HCT116 (cell line): Measurements from ENCODE around the gene HIPK2. TPM values are rescaled to one million over a fixed set of nuclear protein-coding genes. Genes with fewer than 3 reads are reported as not detected.

Source experiments
- ATAC-seq: fragments of 200-7000 bp; cut with Tn5 transposase; 2 replicates; pipeline ENCODE4 v1.9.1; 2020; ENCODE audit warnings: mild to moderate bottlenecking, moderate library complexity
- BruUV-seq: library from RNA; stranded (reverse); fragments of 400-500 nt; replicated peaks from 2 replicates; lab custom pipeline; 2021; lab: Mats Ljungman, UMichigan
- CTCF ChIA-PET: fragments of 300-600 bp; sonication (Branson Sonifier 250); formaldehyde crosslinking; loops from one replicate; lab custom pipeline; 2021; ENCODE audit warnings: antibody characterized with exemption; lab: Charles Lee
- POLR2A ChIA-PET: fragments of 300-600, 350-600 bp; sonication (Branson Sonifier 250); formaldehyde crosslinking; loops from one replicate; lab custom pipeline; 2021; ENCODE audit warnings: antibody characterized with exemption; lab: Charles Lee
- RAD21 ChIA-PET, 2 experiments: fragments of 300-600 bp; sonication (Branson Sonifier 250); formaldehyde crosslinking; loops; one replicate each; lab custom pipeline; 2023; ENCODE audit warnings: low total read pairs in 2 of 2; ENCODE audit not compliant: uncharacterized antibody in 2 of 2, unreplicated experiment in 2 of 2, low non-redundant PET in 1 of 2; lab: Charles Lee
- DNase-seq: peaks from one replicate; pipeline ENCODE4 v3.0.0-alpha.2; 2010; ENCODE audit warnings: low read depth, low spot score
- H2AFZ ChIP-seq: fragments of 200-600 bp; shearing (Covaris generic), sonication (generic); 2 replicates; pipeline ENCODE4 v1.6.1; 2017; ENCODE audit warnings: low read depth, mixed run types, mixed read lengths, antibody characterized with exemption, low read length; ENCODE audit not compliant: poor library complexity, severe bottlenecking
- H3K27ac ChIP-seq: 2 replicates; pipeline ENCODE4 v1.5.1; 2012; ENCODE audit warnings: low read depth, low read length
- H3K27me3 ChIP-seq: fragments of 200-600 bp; sonication (generic); 2 replicates; pipeline ENCODE4 v1.6.1; 2016; ENCODE audit warnings: mixed run types, low read length, mixed read lengths; ENCODE audit not compliant: insufficient read depth
- H3K36me3 ChIP-seq, 2 experiments: fragments of 200-500 bp in 1 of 2; fragments of 200-600 bp in 1 of 2; sonication (Bioruptor generic) in 1 of 2; sonication (generic) in 1 of 2; 2 replicates each; pipeline versions ENCODE4 v1.5.1 to v1.6.1; 2014 to 2016; ENCODE audit warnings: low read length in 2 of 2, inconsistent platforms in 1 of 2, mixed read lengths in 1 of 2, mixed run types in 1 of 2; ENCODE audit not compliant: insufficient read depth in 2 of 2, control insufficient read depth in 1 of 2
- H3K4me1 ChIP-seq, 2 experiments: fragments of 200-600 bp in 1 of 2; sonication (generic) in 1 of 2; 2 replicates each; pipeline versions ENCODE4 v1.5.1 to v1.6.1; 2012 to 2017; ENCODE audit warnings: low read length in 2 of 2, inconsistent platforms in 1 of 2, mild to moderate bottlenecking in 1 of 2, mixed read lengths in 1 of 2, mixed run types in 1 of 2, moderate library complexity in 1 of 2; ENCODE audit not compliant: insufficient read depth in 2 of 2, control insufficient read depth in 1 of 2
- H3K4me2 ChIP-seq: fragments of 200-600 bp; sonication (generic); 2 replicates; pipeline ENCODE4 v1.6.1; 2017; ENCODE audit warnings: mixed run types, low read length, mixed read lengths
- H3K4me3 ChIP-seq, 2 experiments: fragments of 200-600 bp in 1 of 2; sonication (generic) in 1 of 2; replicated peaks in 1 of 2; 2 replicates each; pipeline ENCODE4 v1.5.1; 2011 to 2016; ENCODE audit warnings: low read length in 2 of 2, control low read depth in 1 of 2, low read depth in 1 of 2, mild to moderate bottlenecking in 1 of 2, mixed read lengths in 1 of 2, mixed run types in 1 of 2
- H3K79me2 ChIP-seq: fragments of 200-600 bp; sonication (generic); 2 replicates; pipeline ENCODE4 v1.6.1; 2017; ENCODE audit warnings: mild to moderate bottlenecking, mixed run types, low read length, moderate library complexity, mixed read lengths; ENCODE audit not compliant: insufficient read depth
- H3K9ac ChIP-seq: fragments of 200-600 bp; sonication (generic); 2 replicates; pipeline ENCODE4 v1.6.1; 2016; ENCODE audit warnings: low read length, mixed read lengths
- H3K9me2 ChIP-seq: fragments of 200-600 bp; sonication (generic), shearing (Covaris generic); 2 replicates; pipeline ENCODE4 v1.6.1; 2017; ENCODE audit warnings: mixed run types, mild to moderate bottlenecking, moderate library complexity; ENCODE audit not compliant: insufficient read depth
- H3K9me3 ChIP-seq, 2 experiments: fragments of 200-500 bp in 1 of 2; fragments of 200-600 bp in 1 of 2; sonication (Bioruptor generic) in 1 of 2; sonication (generic) in 1 of 2; 2 replicates each; pipeline ENCODE4 v1.6.1; 2014 to 2017; ENCODE audit warnings: low read length in 2 of 2, mixed read lengths in 2 of 2, inconsistent platforms in 1 of 2, low read depth in 1 of 2, mild to moderate bottlenecking in 1 of 2, mixed run types in 1 of 2, moderate library complexity in 1 of 2; ENCODE audit not compliant: control insufficient read depth in 1 of 2, insufficient read depth in 1 of 2
- H4K20me1 ChIP-seq: fragments of 200-600 bp; sonication (generic), shearing (Covaris generic); 2 replicates; pipeline ENCODE4 v1.6.1; 2017; ENCODE audit warnings: mixed run types, mild to moderate bottlenecking, moderate library complexity; ENCODE audit not compliant: insufficient read depth
- ATF3 ChIP-seq: IDR thresholded peaks from 2 replicates; pipeline ENCODE4 v1.6.1; 2012
- CBX3 ChIP-seq: IDR thresholded peaks from 2 replicates; pipeline ENCODE4 v1.6.1; 2012; ENCODE audit warnings: low read depth
- JUND ChIP-seq: IDR thresholded peaks from 2 replicates; pipeline ENCODE4 v1.6.1; 2012
- POLR2AphosphoS5 ChIP-seq: IDR thresholded peaks from 2 replicates; pipeline ENCODE4 v1.6.1; 2011; ENCODE audit warnings: mild to moderate bottlenecking, low read depth, low read length, moderate library complexity
- RAD21 ChIP-seq: IDR thresholded peaks from 2 replicates; pipeline ENCODE4 v1.6.1; 2012; ENCODE audit warnings: low read depth, mild to moderate bottlenecking
- REST ChIP-seq: IDR thresholded peaks from 2 replicates; pipeline ENCODE4 v1.6.1; 2012; ENCODE audit warnings: low read depth
- SRF ChIP-seq: IDR thresholded peaks from 2 replicates; pipeline ENCODE4 v1.6.1; 2012; ENCODE audit warnings: low read depth
- YY1 ChIP-seq: IDR thresholded peaks from 2 replicates; pipeline ENCODE4 v1.6.1; 2011; ENCODE audit warnings: low read length, low read depth, moderate library complexity, mild to moderate bottlenecking; ENCODE audit not compliant: insufficient replicate concordance; ENCODE audit errors: extremely low read depth
- ZFX ChIP-seq: fragments of 450-650 bp; IDR thresholded peaks from 2 replicates; pipeline ENCODE4 v1.6.1; 2017
- intact Hi-C: fragments of 100-400 bp; cut with micrococcal nuclease; formaldehyde crosslinking; loops from 2 replicates; pipeline ENCODE4 v1.10.0; 2022
- total RNA-seq: library from RNA; stranded (reverse); gene quantifications from one replicate; pipeline ENCODE4 v1.2.1, GENCODE V29; 2021; ENCODE audit not compliant: unreplicated experiment
- TF ChIP-seq, protein P1 (sequence below), 3 experiments: fragments of 200-600 bp in 1 of 3; sonication (generic) in 1 of 3; IDR thresholded peaks in 2 of 3; conservative IDR thresholded peaks in 1 of 3; 2 replicates each; pipeline ENCODE4 v1.5.1; 2012 to 2017; ENCODE audit warnings: low read depth in 2 of 3, low read length in 2 of 3, antibody characterized with exemption in 1 of 3, borderline replicate concordance in 1 of 3, control low read depth in 1 of 3, mild to moderate bottlenecking in 1 of 3, mixed read lengths in 1 of 3, mixed run types in 1 of 3, moderate library complexity in 1 of 3; ENCODE audit not compliant: insufficient read depth in 1 of 3

The HIPK2 gene
- total RNA-seq, 1 experiment from 2014 or later: 49.5 TPM

DNA sequence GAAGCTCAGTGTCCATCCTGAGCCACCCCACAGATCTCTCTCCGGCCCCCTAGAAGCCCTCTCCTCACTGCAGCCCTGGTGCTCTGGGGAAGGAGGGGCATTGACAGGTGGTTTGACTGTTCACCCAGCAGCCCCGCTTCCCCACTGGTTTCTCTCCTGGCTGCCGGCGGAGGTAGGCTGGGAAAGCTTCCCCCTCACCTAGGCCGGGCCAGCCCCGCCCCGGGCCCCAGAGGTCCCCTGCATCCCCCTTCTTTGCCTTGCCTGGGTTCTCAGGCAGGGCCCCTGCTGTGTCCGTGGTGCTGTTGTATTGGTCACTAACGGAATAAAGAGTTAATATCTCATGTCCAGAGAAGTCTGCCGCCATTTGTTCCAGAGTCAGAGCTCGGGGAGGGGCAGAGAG is 233.2 kb downstream of the HIPK2 start:
- Histone ChIP-seq H3K79me2 (no peaks in the 10 kb centered on the region), H3K36me3 (no peaks in the 10 kb centered on the region), H4K20me1 (no peaks in the 10 kb centered on the region), H3K4me3 (no peak overlapping the region), H3K27ac (no peak overlapping the region), H3K9me3 (no peaks in the 10 kb centered on the region)
- POLR2A ChIA-PET: no interaction called here
- DNase-seq: no peak
- ATAC-seq: no peak
- TF ChIP-seq POLR2AphosphoS5: no peak
- TF ChIP-seq JUND: no peak
- TF ChIP-seq CBX3: no peak
- TF ChIP-seq YY1: no peak
- TF ChIP-seq, protein P1, sequence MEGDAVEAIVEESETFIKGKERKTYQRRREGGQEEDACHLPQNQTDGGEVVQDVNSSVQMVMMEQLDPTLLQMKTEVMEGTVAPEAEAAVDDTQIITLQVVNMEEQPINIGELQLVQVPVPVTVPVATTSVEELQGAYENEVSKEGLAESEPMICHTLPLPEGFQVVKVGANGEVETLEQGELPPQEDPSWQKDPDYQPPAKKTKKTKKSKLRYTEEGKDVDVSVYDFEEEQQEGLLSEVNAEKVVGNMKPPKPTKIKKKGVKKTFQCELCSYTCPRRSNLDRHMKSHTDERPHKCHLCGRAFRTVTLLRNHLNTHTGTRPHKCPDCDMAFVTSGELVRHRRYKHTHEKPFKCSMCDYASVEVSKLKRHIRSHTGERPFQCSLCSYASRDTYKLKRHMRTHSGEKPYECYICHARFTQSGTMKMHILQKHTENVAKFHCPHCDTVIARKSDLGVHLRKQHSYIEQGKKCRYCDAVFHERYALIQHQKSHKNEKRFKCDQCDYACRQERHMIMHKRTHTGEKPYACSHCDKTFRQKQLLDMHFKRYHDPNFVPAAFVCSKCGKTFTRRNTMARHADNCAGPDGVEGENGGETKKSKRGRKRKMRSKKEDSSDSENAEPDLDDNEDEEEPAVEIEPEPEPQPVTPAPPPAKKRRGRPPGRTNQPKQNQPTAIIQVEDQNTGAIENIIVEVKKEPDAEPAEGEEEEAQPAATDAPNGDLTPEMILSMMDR (IDR thresholded peaks at IDR 0.05 in 2 of 3, conservative IDR thresholded peaks at IDR 0.05 in 1 of 3; ENCODE audit: borderline replicate concordance in 1 of 3, insufficient read depth in 1 of 3, low read depth in 2 of 3, low read length in 2 of 3): no peak
- TF ChIP-seq, all 23 proteins: peak for 0
- Histone ChIP-seq H3K9me2 (no peaks in the 10 kb centered on the region), H2AFZ (no peak overlapping the region), H3K4me2 (no peak overlapping the region), H3K4me1 (no peaks in the 10 kb centered on the region), H3K9ac (no peak overlapping the region), H3K27me3 (no peaks in the 10 kb centered on the region)
- BruUV-seq: no TSS peak
- RAD21 ChIA-PET: no interaction called here
- intact Hi-C loops: no loop called here
- CTCF ChIA-PET: no interaction called here

DNA sequence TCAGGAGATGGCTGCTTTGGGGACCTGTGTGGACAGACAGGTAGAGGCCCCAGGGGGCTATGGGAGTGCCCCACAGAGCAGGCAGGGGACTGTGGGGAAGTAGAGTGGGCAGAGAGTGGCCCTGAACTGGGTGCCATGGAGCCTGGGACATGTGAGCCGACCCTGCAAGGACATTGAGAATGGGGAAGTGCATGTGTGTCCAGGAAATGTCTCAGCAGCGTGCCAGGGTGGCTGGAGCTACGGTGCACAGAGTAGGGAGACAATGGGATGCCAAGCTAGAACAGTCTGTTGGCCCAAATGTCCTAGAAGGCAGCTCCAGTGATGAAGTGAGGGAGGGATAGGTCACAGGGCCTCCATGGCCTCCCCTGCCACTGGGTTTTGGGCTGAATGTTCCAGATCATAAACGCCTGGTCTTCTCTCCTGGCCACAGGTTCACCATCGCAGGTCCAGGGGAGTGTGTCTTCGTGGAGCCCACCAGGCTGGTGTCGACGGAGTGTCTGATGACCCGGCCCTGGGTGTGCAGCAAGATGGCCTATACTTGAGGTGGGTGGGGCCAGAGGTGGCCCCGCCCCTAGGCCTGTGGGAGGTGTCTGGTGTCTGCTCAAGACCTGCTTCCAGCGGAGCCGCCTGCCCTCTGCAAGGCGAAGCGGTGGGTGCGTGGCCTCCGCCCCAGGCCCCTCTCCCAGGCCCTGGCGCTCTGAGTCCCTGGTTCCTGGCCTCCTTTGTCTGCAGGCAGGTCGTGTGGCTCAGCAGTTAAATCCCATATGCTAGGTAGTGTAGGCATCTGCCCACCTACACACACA is 233.8 kb downstream of the HIPK2 start:
- BruUV-seq: no TSS peak
- no peaks in the 10 kb centered on the region for H4K20me1 ChIP-seq
- peak; percentile 87 for ATAC-seq
- no peaks in the 10 kb centered on the region for H3K9me3 ChIP-seq
- DNase-seq: peak; percentile 10
- no peak overlapping the region for H3K27ac ChIP-seq
- H3K4me1 ChIP-seq: no peaks in the 10 kb centered on the region
- CTCF ChIA-PET: no interaction called here
- POLR2A ChIA-PET: no interaction called here
- intact Hi-C loops: no loop called here
- RAD21 ChIA-PET: no interaction called here
- H3K36me3 ChIP-seq: no peaks in the 10 kb centered on the region
- H3K4me3 ChIP-seq: no peak overlapping the region
- no peak overlapping the region for H3K9ac ChIP-seq
- no peaks in the 10 kb centered on the region for H3K9me2 ChIP-seq
- H3K27me3 ChIP-seq: no peaks in the 10 kb centered on the region
- H3K79me2 ChIP-seq: no peaks in the 10 kb centered on the region
- H2AFZ ChIP-seq: no peak overlapping the region
- no peak overlapping the region for H3K4me2 ChIP-seq
- TF ChIP-seq REST (no peak), SRF (no peak), RAD21 (no peak), JUND (no peak), ZFX (no peak), ATF3 (no peak)
- TF ChIP-seq, protein P1 (IDR thresholded peaks at IDR 0.05 in 2 of 3, conservative IDR thresholded peaks at IDR 0.05 in 1 of 3; ENCODE audit: borderline replicate concordance in 1 of 3, insufficient read depth in 1 of 3, low read depth in 2 of 3, low read length in 2 of 3): no peak
